IMR-90 (cell line): Measurements from ENCODE around the gene CDC42EP4. TPM values are rescaled to one million over a fixed set of nuclear protein-coding genes. Genes with fewer than 3 reads are reported as not detected.

Experiments used
- ATAC-seq: fragments of 200-7000 bp; cut with Tn5 transposase; 2 replicates; pipeline ENCODE4 v1.9.1; 2020; ENCODE audit warnings: low read depth, mild to moderate bottlenecking, moderate library complexity
- BruUV-seq: library from RNA; stranded (reverse); fragments of 400-500 nt; replicated peaks from 2 replicates; lab custom pipeline; 2021; lab: Mats Ljungman, UMichigan
- CTCF ChIA-PET: fragments of 300-600 bp; formaldehyde crosslinking; extraction: SDS; loops from one replicate; lab custom pipeline; 2021; ENCODE audit warnings: antibody characterized with exemption; lab: Yijun Ruan, JAX
- POLR2A ChIA-PET: fragments of 300-600 bp; sonication (Branson Sonifier 250); formaldehyde crosslinking; loops from one replicate; lab custom pipeline; 2022; ENCODE audit warnings: antibody characterized with exemption; ENCODE audit not compliant: unreplicated experiment; lab: Charles Lee
- DNase-seq: peaks from one replicate; pipeline ENCODE4 v3.0.0; 2013
- H2AFZ ChIP-seq: replicated peaks from 2 replicates; pipeline ENCODE3; 2013; ENCODE audit warnings: low read length, mild to moderate bottlenecking; ENCODE audit not compliant: poor library complexity
- H2AK5ac ChIP-seq: 2 replicates; pipeline ENCODE4 v1.6.1; 2013; ENCODE audit warnings: low read depth, low read length, inconsistent platforms
- H2AK9ac ChIP-seq: replicated peaks from 2 replicates; pipeline ENCODE3; 2013; ENCODE audit warnings: mild to moderate bottlenecking, low read depth, low read length, moderate library complexity; ENCODE audit not compliant: poor library complexity
- H2BK120ac ChIP-seq: 2 replicates; pipeline ENCODE4 v1.6.1; 2013; ENCODE audit warnings: low read depth, low read length, inconsistent platforms
- H2BK15ac ChIP-seq: 3 replicates; pipeline ENCODE4 v1.6.1; 2013; ENCODE audit warnings: low read depth, low read length, inconsistent platforms
- H2BK20ac ChIP-seq: 2 replicates; pipeline ENCODE4 v1.6.1; 2013; ENCODE audit warnings: low read depth, mild to moderate bottlenecking, inconsistent platforms, low read length, moderate library complexity
- H2BK5ac ChIP-seq: 2 replicates; pipeline ENCODE4 v1.6.1; 2013; ENCODE audit warnings: mild to moderate bottlenecking, low read depth, low read length, inconsistent platforms; ENCODE audit not compliant: poor library complexity, severe bottlenecking
- H3K14ac ChIP-seq: replicated peaks from 2 replicates; pipeline ENCODE4 v1.6.1; 2013; ENCODE audit warnings: low read depth, low read length, inconsistent platforms
- H3K18ac ChIP-seq: 2 replicates; pipeline ENCODE4 v1.6.1; 2013; ENCODE audit warnings: low read depth, low read length, control low read depth
- H3K23ac ChIP-seq: 2 replicates; pipeline ENCODE4 v1.6.1; 2013; ENCODE audit warnings: low read depth, low read length, inconsistent platforms
- H3K27ac ChIP-seq: 2 replicates; pipeline ENCODE4 v1.5.1; 2013; ENCODE audit warnings: mild to moderate bottlenecking, control low read depth, low read length; ENCODE audit not compliant: insufficient read depth
- H3K27me3 ChIP-seq: 2 replicates; pipeline ENCODE4 v1.6.1; 2013; ENCODE audit warnings: low read length; ENCODE audit not compliant: control insufficient read depth, insufficient read depth
- H3K36me3 ChIP-seq: 2 replicates; pipeline ENCODE4 v1.6.1; 2013; ENCODE audit warnings: low read length, mixed read lengths; ENCODE audit not compliant: control insufficient read depth, insufficient read depth
- H3K4ac ChIP-seq: 2 replicates; pipeline ENCODE4 v1.6.1; 2013; ENCODE audit warnings: low read depth, low read length, inconsistent platforms
- H3K4me1 ChIP-seq: 2 replicates; pipeline ENCODE4 v1.6.1; 2013; ENCODE audit warnings: low read length, mixed read lengths; ENCODE audit not compliant: control insufficient read depth, insufficient read depth
- H3K4me2 ChIP-seq: 2 replicates; pipeline ENCODE4 v1.6.1; 2013; ENCODE audit warnings: low read depth, mild to moderate bottlenecking, control low read depth, low read length, moderate library complexity
- H3K4me3 ChIP-seq: 2 replicates; pipeline ENCODE4 v1.5.1; 2013; ENCODE audit warnings: low read depth, mild to moderate bottlenecking, control low read depth, low read length, moderate library complexity; ENCODE audit not compliant: insufficient read depth
- H3K56ac ChIP-seq: 2 replicates; pipeline ENCODE4 v1.6.1; 2013; ENCODE audit warnings: low read length, inconsistent platforms; ENCODE audit not compliant: insufficient read depth; ENCODE audit errors: extremely low read depth
- H3K79me1 ChIP-seq, 2 experiments: 2 replicates each; pipeline ENCODE4 v1.6.1; 2013; ENCODE audit warnings: low read length in 2 of 2, inconsistent platforms in 1 of 2, low read depth in 1 of 2
- H3K9ac ChIP-seq: 2 replicates; pipeline ENCODE4 v1.6.1; 2013; ENCODE audit warnings: low read depth, low read length, control low read depth
- H3K9me1 ChIP-seq: 2 replicates; pipeline ENCODE4 v1.6.1; 2013; ENCODE audit warnings: low read length, inconsistent platforms; ENCODE audit not compliant: insufficient read depth
- H3K9me3 ChIP-seq: 2 replicates; pipeline ENCODE4 v1.6.1; 2013; ENCODE audit warnings: low read length; ENCODE audit not compliant: control insufficient read depth, insufficient read depth
- H4K20me1 ChIP-seq: 2 replicates; pipeline ENCODE4 v1.6.1; 2013; ENCODE audit warnings: low read length, inconsistent platforms; ENCODE audit not compliant: insufficient read depth
- H4K5ac ChIP-seq: 2 replicates; pipeline ENCODE4 v1.6.1; 2013; ENCODE audit warnings: mild to moderate bottlenecking, low read depth, low read length, control low read depth
- H4K8ac ChIP-seq, 2 experiments: 2 replicates each; pipeline ENCODE4 v1.6.1; 2013; ENCODE audit warnings: low read depth in 2 of 2, low read length in 2 of 2, control low read depth in 1 of 2, inconsistent platforms in 1 of 2
- H4K91ac ChIP-seq: 2 replicates; pipeline ENCODE4 v1.6.1; 2013; ENCODE audit warnings: low read depth, low read length, inconsistent platforms; ENCODE audit not compliant: insufficient read depth
- BHLHE40 ChIP-seq: fragments of 150-350 bp; IDR thresholded peaks from 2 replicates; pipeline ENCODE4 v1.6.1; 2016; ENCODE audit warnings: mild to moderate bottlenecking, low read depth, low read length
- MAFK ChIP-seq: IDR thresholded peaks from 2 replicates; pipeline ENCODE4 v1.6.1; 2012; ENCODE audit warnings: low read depth, low read length, improper control_type of control experiment
- MAZ ChIP-seq: IDR thresholded peaks from 2 replicates; pipeline ENCODE4 v1.6.1; 2012; ENCODE audit warnings: low read depth, mild to moderate bottlenecking, low read length, improper control_type of control experiment, moderate library complexity, borderline replicate concordance
- MXI1 ChIP-seq: IDR thresholded peaks from 2 replicates; pipeline ENCODE4 v1.6.1; 2012; ENCODE audit warnings: low read depth, mild to moderate bottlenecking, low read length, moderate library complexity, borderline replicate concordance
- NFE2L2 ChIP-seq: fragments of 150-350 bp; IDR thresholded peaks from 2 replicates; pipeline ENCODE4 v1.6.1; 2016; ENCODE audit warnings: low read depth, mild to moderate bottlenecking, low read length
- POLR2A ChIP-seq: IDR thresholded peaks from 2 replicates; pipeline ENCODE4 v1.6.1; 2012; ENCODE audit warnings: mild to moderate bottlenecking, low read depth, low read length
- RAD21 ChIP-seq: IDR thresholded peaks from 2 replicates; pipeline ENCODE4 v1.6.1; 2012; ENCODE audit warnings: low read length, improper control_type of control experiment
- SMC3 ChIP-seq: fragments of 150-350 bp; IDR thresholded peaks from 2 replicates; pipeline ENCODE4 v1.6.1; 2016; ENCODE audit warnings: low read depth, mild to moderate bottlenecking, antibody characterized with exemption, low read length, moderate library complexity
- WGBS, 2 experiments: methylation state at CpG; one replicate each; pipeline versions ENCODE4 v1.1.5 to v1.1.7; 2013; ENCODE audit warnings: missing lambda C conversion rate in 2 of 2; ENCODE audit not compliant: insufficient read length in 1 of 2; ENCODE audit errors: extremely low coverage in 2 of 2; 5-methylcytosine and 5-hydroxymethylcytosine counted together
- dilution Hi-C: fragments of 300-500 bp; cut with HindIII; formaldehyde crosslinking; loops from one replicate; pipeline ENCODE4 v1.14.3; 2018; ENCODE audit warnings: low sequenced_read_pairs; ENCODE audit not compliant: unreplicated experiment
- in situ Hi-C: fragments of 300-500 bp; cut with MboI; formaldehyde crosslinking; loops from 3 replicates; pipeline ENCODE4 v1.14.3; 2019; ENCODE audit warnings: low sequenced_read_pairs, inconsistent platforms, mixed read lengths
- intact Hi-C: fragments of 100-400 bp; cut with micrococcal nuclease; formaldehyde crosslinking; loops from 2 replicates; pipeline ENCODE4 v1.10.0; 2022
- polyA plus RNA-seq, 3 experiments: library from polyadenylated mRNA; depleted of rRNA; stranded (reverse); fragments of >200 nt; gene quantifications; 2 replicates each; pipeline ENCODE4 v1.2.3, GENCODE V29; 2012; ENCODE audit warnings: low replicate concordance in 1 of 3
- total RNA-seq: library from RNA; depleted of rRNA; stranded (reverse); fragments of >200 nt; gene quantifications from 2 replicates; pipeline ENCODE4 v1.2.3, GENCODE V29; 2012
- TF ChIP-seq, protein P1 (sequence below): fragments of 150-350 bp; IDR thresholded peaks from 2 replicates; pipeline ENCODE4 v1.6.1; 2017; ENCODE audit warnings: mild to moderate bottlenecking, antibody characterized with exemption, low read length, low read depth
- TF ChIP-seq, protein P2 (sequence below): fragments of 150-350 bp; IDR thresholded peaks from 2 replicates; pipeline ENCODE4 v1.6.1; 2016; ENCODE audit warnings: low read depth, mild to moderate bottlenecking, low read length, moderate library complexity, borderline replicate concordance

The CDC42EP4 gene
- total and polyA plus RNA-seq, 2 of the 4 experiments (the other 2 are of a cell fraction) = 14.3 to 25.8 TPM

DNA sequence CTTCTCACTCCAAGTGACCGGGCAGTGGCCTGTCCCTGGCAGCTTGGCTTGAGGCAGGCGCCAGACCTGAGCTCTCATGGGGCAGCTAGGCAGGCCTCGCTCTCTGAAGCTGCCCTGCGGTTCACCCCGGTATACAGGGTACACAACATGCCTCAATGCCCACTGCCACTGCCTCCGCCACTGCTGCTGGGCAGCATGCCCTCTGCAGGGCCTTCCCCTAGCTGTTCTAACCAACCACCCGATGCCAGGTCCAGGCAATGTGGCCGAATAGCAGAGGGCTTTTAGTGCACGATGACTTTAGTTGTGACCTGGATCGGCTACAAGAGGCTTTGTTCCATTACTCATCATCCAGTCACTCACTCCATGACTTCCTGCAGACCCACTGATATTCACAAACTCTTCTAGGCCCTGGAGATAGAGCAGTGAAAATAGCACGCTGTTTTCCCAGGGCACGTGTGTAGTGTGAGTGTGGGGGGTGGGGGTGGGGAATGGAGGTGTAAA, 19.7 kb downstream of the CDC42EP4 start:
- H3K4me1 ChIP-seq = peaks cover 42% of the 10 kb centered on the region

More for the DNA sequence above, 19.7 kb downstream of the CDC42EP4 start:
- 81% methylated on average over 3 of the region's 12 CpGs; no CpG with 5 or more reads in 1 of the 2 experiments for WGBS, 2 experiments
- no peaks in the 10 kb centered on the region for H3K27me3 ChIP-seq
- peak overlapping the region; percentile 66 for H3K27ac ChIP-seq
- dilution Hi-C loops = no loop called here
- H4K91ac ChIP-seq = peak overlapping the region; percentile 99
- H2BK20ac ChIP-seq = peak overlapping the region; percentile 94
- DNase-seq (peak; percentile 83), ATAC-seq (peak; percentile 24)
- BruUV-seq = no TSS peak
- H2BK120ac ChIP-seq = peak overlapping the region; percentile 93
- peak overlapping the region; percentile 67; the same call in 2 of the 3 replicates for H2BK15ac ChIP-seq
- intact Hi-C loops = loop anchor here (2.0 kb wide), 1 partner anchor 15 kb away; no protein-coding TSS in a partner anchor
- TF ChIP-seq, protein P1, sequence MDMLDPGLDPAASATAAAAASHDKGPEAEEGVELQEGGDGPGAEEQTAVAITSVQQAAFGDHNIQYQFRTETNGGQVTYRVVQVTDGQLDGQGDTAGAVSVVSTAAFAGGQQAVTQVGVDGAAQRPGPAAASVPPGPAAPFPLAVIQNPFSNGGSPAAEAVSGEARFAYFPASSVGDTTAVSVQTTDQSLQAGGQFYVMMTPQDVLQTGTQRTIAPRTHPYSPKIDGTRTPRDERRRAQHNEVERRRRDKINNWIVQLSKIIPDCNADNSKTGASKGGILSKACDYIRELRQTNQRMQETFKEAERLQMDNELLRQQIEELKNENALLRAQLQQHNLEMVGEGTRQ = peak; percentile 29; the same call in 1 of the 2 replicates
- TF ChIP-seq, protein P2, sequence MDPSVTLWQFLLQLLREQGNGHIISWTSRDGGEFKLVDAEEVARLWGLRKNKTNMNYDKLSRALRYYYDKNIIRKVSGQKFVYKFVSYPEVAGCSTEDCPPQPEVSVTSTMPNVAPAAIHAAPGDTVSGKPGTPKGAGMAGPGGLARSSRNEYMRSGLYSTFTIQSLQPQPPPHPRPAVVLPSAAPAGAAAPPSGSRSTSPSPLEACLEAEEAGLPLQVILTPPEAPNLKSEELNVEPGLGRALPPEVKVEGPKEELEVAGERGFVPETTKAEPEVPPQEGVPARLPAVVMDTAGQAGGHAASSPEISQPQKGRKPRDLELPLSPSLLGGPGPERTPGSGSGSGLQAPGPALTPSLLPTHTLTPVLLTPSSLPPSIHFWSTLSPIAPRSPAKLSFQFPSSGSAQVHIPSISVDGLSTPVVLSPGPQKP = no peak
- TF ChIP-seq SMC3 (no peak), MAZ (0 out of 2 replicates have a peak, but pooled peaks have one; percentile 27), NFE2L2 (no peak), MAFK (no peak), BHLHE40 (peak; percentile 91), POLR2A (peak; percentile 29; the same call in 1 of the 2 replicates), RAD21 (no peak; the same call in 1 of the 2 replicates), MXI1 (0 out of 2 replicates have a peak, but pooled peaks have one; percentile 52)
- peak overlapping the region; percentile 19 for H4K5ac ChIP-seq
- peak overlapping the region; percentile 89 for H3K14ac ChIP-seq
- no peak overlapping the region for H3K4me3 ChIP-seq
- H3K4me2 ChIP-seq = peak overlapping the region; percentile 19
- H2AK5ac ChIP-seq = peak overlapping the region; percentile 99
- H2AK9ac ChIP-seq = peak overlapping the region; percentile 99
- H3K79me1 ChIP-seq = peaks cover 32 to 85% of the 10 kb centered on the region in 2 experiments
- H4K20me1 ChIP-seq = peaks cover 62% of the 10 kb centered on the region
- POLR2A ChIA-PET = interaction anchor here (1.0 kb wide), 1 partner anchor 50 kb away, joined by 4 read pairs; no protein-coding TSS in a partner anchor
- peak overlapping the region; percentile 94 for H2BK5ac ChIP-seq
- H3K9ac ChIP-seq = peak overlapping the region; percentile 4; the same call in 1 of the 2 replicates
- H3K56ac ChIP-seq = peak overlapping the region; percentile 69
- H3K23ac ChIP-seq = peak overlapping the region; percentile 80
- H3K36me3 ChIP-seq = no peaks in the 10 kb centered on the region
- in situ Hi-C loops = no loop called here
- H3K9me1 ChIP-seq = peaks cover 37% of the 10 kb centered on the region
- peak overlapping the region; percentile 98 for H3K4ac ChIP-seq
- peak overlapping the region; percentile 28 for H3K18ac ChIP-seq
- peak overlapping the region; percentile 80 to 95 for H4K8ac ChIP-seq
- CTCF ChIA-PET = no interaction called here
- H3K9me3 ChIP-seq = no peaks in the 10 kb centered on the region
- peak overlapping the region; percentile 76 for H2AFZ ChIP-seq
